GM12864 (cell line): ENCODE results near the gene WHRN.

Experiments
- DNase-seq: peaks from one replicate; pipeline ENCODE4 v3.0.0-alpha.2; 2011; ENCODE audit warnings: low read depth
- H3K4me3 ChIP-seq: 2 replicates; pipeline ENCODE4 v1.5.1; 2011; ENCODE audit warnings: mild to moderate bottlenecking, low read depth, low read length, control low read depth
- CTCF ChIP-seq: IDR thresholded peaks from 2 replicates; pipeline ENCODE4 v1.5.1; 2011; ENCODE audit warnings: low read depth, mild to moderate bottlenecking, moderate library complexity, low read length, control low read depth, inconsistent platforms; ENCODE audit errors: missing control alignments

The WHRN gene

GRCh38 chr9:114410910-114411309, 94.4 kb downstream of the WHRN start:
- no peak for DNase-seq
- no peak overlapping the region for H3K4me3 ChIP-seq
- no peak for TF ChIP-seq CTCF

GRCh38 chr9:114409842-114410241, 95.4 kb downstream of the WHRN start:
- H3K4me3 ChIP-seq: no peak overlapping the region
- TF ChIP-seq CTCF: no peak
- DNase-seq: no peak

GRCh38 chr9:114409103-114409780, 96.0 kb downstream of the WHRN start:
- H3K4me3 ChIP-seq: no peak overlapping the region
- no peak for DNase-seq
- TF ChIP-seq CTCF: no peak

GRCh38 chr9:114408645-114409044, 96.6 kb downstream of the WHRN start:
- no peak overlapping the region for H3K4me3 ChIP-seq
- no peak for DNase-seq
- TF ChIP-seq CTCF: no peak

GRCh38 chr9:114407889-114408288, 97.4 kb downstream of the WHRN start:
- no peak for TF ChIP-seq CTCF
- H3K4me3 ChIP-seq: no peak overlapping the region
- no peak for DNase-seq

GRCh38 chr9:114406441-114406840, 98.8 kb downstream of the WHRN start:
- no peak for DNase-seq
- H3K4me3 ChIP-seq: no peak overlapping the region
- TF ChIP-seq CTCF: no peak
